HEK293T (cell line): ENCODE data around the gene F8A1.
"Not testable (repeated sequence)": the region's sequence is repeated elsewhere in the genome, so short reads cannot be mapped to it uniquely, and the experiment has no call there.

Source experiments
- ELF4 ChIP-seq: fragments of 450-650 bp; IDR thresholded peaks from 2 replicates; pipeline ENCODE4 v1.6.1; 2017; ENCODE audit warnings: antibody characterized with exemption
- FOXA1 ChIP-seq: fragments of 450-650 bp; IDR thresholded peaks from 2 replicates; pipeline ENCODE4 v1.6.1; 2016; ENCODE audit warnings: mild to moderate bottlenecking
- FOXK2 ChIP-seq: fragments of 450-650 bp; IDR thresholded peaks from 2 replicates; pipeline ENCODE4 v1.6.1; 2016; ENCODE audit warnings: mild to moderate bottlenecking
- SUZ12 ChIP-seq: fragments of 450-650 bp; IDR thresholded peaks from 2 replicates; pipeline ENCODE4 v1.6.1; 2016; ENCODE audit warnings: mild to moderate bottlenecking

GRCh38 chrX:154886789-154887221, 650 bp downstream of the F8A1 start:
- TF ChIP-seq SUZ12, FOXA1, FOXK2, ELF4: not testable (repeated sequence)
